HCT116 (cell line): Measurements from ENCODE around the gene PLAC8L1. TPM values are rescaled to one million over a fixed set of nuclear protein-coding genes. Genes with fewer than 3 reads are reported as not detected.

ENCODE experiments used
- ATAC-seq: fragments of 200-7000 bp; cut with Tn5 transposase; 2 replicates; pipeline ENCODE4 v1.9.1; 2020; ENCODE audit warnings: mild to moderate bottlenecking, moderate library complexity
- BruUV-seq: library from RNA; stranded (reverse); fragments of 400-500 nt; replicated peaks from 2 replicates; lab custom pipeline; 2021; lab: Mats Ljungman, UMichigan
- CTCF ChIA-PET: fragments of 300-600 bp; sonication (Branson Sonifier 250); formaldehyde crosslinking; loops from one replicate; lab custom pipeline; 2021; ENCODE audit warnings: antibody characterized with exemption; lab: Charles Lee
- POLR2A ChIA-PET: fragments of 300-600, 350-600 bp; sonication (Branson Sonifier 250); formaldehyde crosslinking; loops from one replicate; lab custom pipeline; 2021; ENCODE audit warnings: antibody characterized with exemption; lab: Charles Lee
- RAD21 ChIA-PET, 2 experiments: fragments of 300-600 bp; sonication (Branson Sonifier 250); formaldehyde crosslinking; loops; one replicate each; lab custom pipeline; 2023; ENCODE audit warnings: low total read pairs in 2 of 2; ENCODE audit not compliant: uncharacterized antibody in 2 of 2, unreplicated experiment in 2 of 2, low non-redundant PET in 1 of 2; lab: Charles Lee
- DNase-seq: peaks from one replicate; pipeline ENCODE4 v3.0.0-alpha.2; 2010; ENCODE audit warnings: low read depth, low spot score
- H2AFZ ChIP-seq: fragments of 200-600 bp; shearing (Covaris generic), sonication (generic); 2 replicates; pipeline ENCODE4 v1.6.1; 2017; ENCODE audit warnings: low read depth, mixed run types, mixed read lengths, antibody characterized with exemption, low read length; ENCODE audit not compliant: poor library complexity, severe bottlenecking
- H3K27ac ChIP-seq: 2 replicates; pipeline ENCODE4 v1.5.1; 2012; ENCODE audit warnings: low read depth, low read length
- H3K27me3 ChIP-seq: fragments of 200-600 bp; sonication (generic); 2 replicates; pipeline ENCODE4 v1.6.1; 2016; ENCODE audit warnings: mixed run types, low read length, mixed read lengths; ENCODE audit not compliant: insufficient read depth
- H3K36me3 ChIP-seq, 2 experiments: fragments of 200-500 bp in 1 of 2; fragments of 200-600 bp in 1 of 2; sonication (Bioruptor generic) in 1 of 2; sonication (generic) in 1 of 2; 2 replicates each; pipeline versions ENCODE4 v1.5.1 to v1.6.1; 2014 to 2016; ENCODE audit warnings: low read length in 2 of 2, inconsistent platforms in 1 of 2, mixed read lengths in 1 of 2, mixed run types in 1 of 2; ENCODE audit not compliant: insufficient read depth in 2 of 2, control insufficient read depth in 1 of 2
- H3K4me1 ChIP-seq, 2 experiments: fragments of 200-600 bp in 1 of 2; sonication (generic) in 1 of 2; 2 replicates each; pipeline versions ENCODE4 v1.5.1 to v1.6.1; 2012 to 2017; ENCODE audit warnings: low read length in 2 of 2, inconsistent platforms in 1 of 2, mild to moderate bottlenecking in 1 of 2, mixed read lengths in 1 of 2, mixed run types in 1 of 2, moderate library complexity in 1 of 2; ENCODE audit not compliant: insufficient read depth in 2 of 2, control insufficient read depth in 1 of 2
- H3K4me2 ChIP-seq: fragments of 200-600 bp; sonication (generic); 2 replicates; pipeline ENCODE4 v1.6.1; 2017; ENCODE audit warnings: mixed run types, low read length, mixed read lengths
- H3K4me3 ChIP-seq, 2 experiments: fragments of 200-600 bp in 1 of 2; sonication (generic) in 1 of 2; replicated peaks in 1 of 2; 2 replicates each; pipeline ENCODE4 v1.5.1; 2011 to 2016; ENCODE audit warnings: low read length in 2 of 2, control low read depth in 1 of 2, low read depth in 1 of 2, mild to moderate bottlenecking in 1 of 2, mixed read lengths in 1 of 2, mixed run types in 1 of 2
- H3K79me2 ChIP-seq: fragments of 200-600 bp; sonication (generic); 2 replicates; pipeline ENCODE4 v1.6.1; 2017; ENCODE audit warnings: mild to moderate bottlenecking, mixed run types, low read length, moderate library complexity, mixed read lengths; ENCODE audit not compliant: insufficient read depth
- H3K9ac ChIP-seq: fragments of 200-600 bp; sonication (generic); 2 replicates; pipeline ENCODE4 v1.6.1; 2016; ENCODE audit warnings: low read length, mixed read lengths
- H3K9me2 ChIP-seq: fragments of 200-600 bp; sonication (generic), shearing (Covaris generic); 2 replicates; pipeline ENCODE4 v1.6.1; 2017; ENCODE audit warnings: mixed run types, mild to moderate bottlenecking, moderate library complexity; ENCODE audit not compliant: insufficient read depth
- H3K9me3 ChIP-seq, 2 experiments: fragments of 200-500 bp in 1 of 2; fragments of 200-600 bp in 1 of 2; sonication (Bioruptor generic) in 1 of 2; sonication (generic) in 1 of 2; 2 replicates each; pipeline ENCODE4 v1.6.1; 2014 to 2017; ENCODE audit warnings: low read length in 2 of 2, mixed read lengths in 2 of 2, inconsistent platforms in 1 of 2, low read depth in 1 of 2, mild to moderate bottlenecking in 1 of 2, mixed run types in 1 of 2, moderate library complexity in 1 of 2; ENCODE audit not compliant: control insufficient read depth in 1 of 2, insufficient read depth in 1 of 2
- H4K20me1 ChIP-seq: fragments of 200-600 bp; sonication (generic), shearing (Covaris generic); 2 replicates; pipeline ENCODE4 v1.6.1; 2017; ENCODE audit warnings: mixed run types, mild to moderate bottlenecking, moderate library complexity; ENCODE audit not compliant: insufficient read depth
- CBX3 ChIP-seq: IDR thresholded peaks from 2 replicates; pipeline ENCODE4 v1.6.1; 2012; ENCODE audit warnings: low read depth
- CEBPB ChIP-seq: IDR thresholded peaks from 2 replicates; pipeline ENCODE4 v1.6.1; 2012; ENCODE audit warnings: low read depth
- EZH2phosphoT487 ChIP-seq: fragments of 200-600 bp; IDR thresholded peaks from 2 replicates; pipeline ENCODE4 v1.6.1; 2018; ENCODE audit warnings: antibody characterized with exemption, borderline replicate concordance
- POLR2AphosphoS5 ChIP-seq: IDR thresholded peaks from 2 replicates; pipeline ENCODE4 v1.6.1; 2011; ENCODE audit warnings: mild to moderate bottlenecking, low read depth, low read length, moderate library complexity
- RAD21 ChIP-seq: IDR thresholded peaks from 2 replicates; pipeline ENCODE4 v1.6.1; 2012; ENCODE audit warnings: low read depth, mild to moderate bottlenecking
- SIN3A ChIP-seq: IDR thresholded peaks from 2 replicates; pipeline ENCODE4 v1.6.1; 2012; ENCODE audit warnings: low read depth
- SP1 ChIP-seq: IDR thresholded peaks from 2 replicates; pipeline ENCODE4 v1.6.1; 2012; ENCODE audit warnings: low read depth
- SRF ChIP-seq: IDR thresholded peaks from 2 replicates; pipeline ENCODE4 v1.6.1; 2012; ENCODE audit warnings: low read depth
- TCF7L2 ChIP-seq: IDR thresholded peaks from 2 replicates; pipeline ENCODE4 v1.7.0; 2011; ENCODE audit warnings: borderline replicate concordance, inconsistent platforms; ENCODE audit not compliant: insufficient read depth, insufficient read length; ENCODE audit errors: extremely low read depth
- YY1 ChIP-seq: IDR thresholded peaks from 2 replicates; pipeline ENCODE4 v1.6.1; 2011; ENCODE audit warnings: low read length, low read depth, moderate library complexity, mild to moderate bottlenecking; ENCODE audit not compliant: insufficient replicate concordance; ENCODE audit errors: extremely low read depth
- intact Hi-C: fragments of 100-400 bp; cut with micrococcal nuclease; formaldehyde crosslinking; loops from 2 replicates; pipeline ENCODE4 v1.10.0; 2022
- total RNA-seq: library from RNA; stranded (reverse); gene quantifications from one replicate; pipeline ENCODE4 v1.2.1, GENCODE V29; 2021; ENCODE audit not compliant: unreplicated experiment
- TF ChIP-seq, protein P1 (sequence below): IDR thresholded peaks from 2 replicates; pipeline ENCODE4 v1.6.1; 2012
- TF ChIP-seq, protein P2 (sequence below): IDR thresholded peaks from 2 replicates; pipeline ENCODE4 v1.6.1; 2011; ENCODE audit warnings: mild to moderate bottlenecking, low read length, moderate library complexity; ENCODE audit not compliant: insufficient replicate concordance; ENCODE audit errors: extremely low read depth

Gene PLAC8L1
- total RNA-seq, 1 experiment from 2014 or later = 2.6 TPM

DNA sequence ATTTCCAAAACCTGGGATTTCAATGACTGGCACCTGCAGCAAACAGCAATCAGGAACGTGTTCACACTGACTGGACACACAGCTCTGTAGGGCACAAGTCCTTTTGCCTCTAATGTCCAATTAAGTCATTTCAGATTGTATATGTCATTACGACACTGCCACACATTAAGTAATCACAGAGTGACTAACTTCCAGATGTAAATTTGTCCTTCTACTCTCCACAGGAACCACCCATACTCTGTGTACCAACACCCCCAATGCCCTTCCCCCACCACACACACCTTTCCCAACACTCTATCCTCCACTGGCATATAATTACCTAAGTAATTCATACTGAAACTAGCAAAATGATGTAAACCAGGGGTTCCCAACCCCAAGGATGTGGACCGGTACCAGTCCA lies 46.6 kb upstream of the PLAC8L1 start:
- DNase-seq = no peak
- H3K9me3 ChIP-seq = no peaks in the 10 kb centered on the region
- H3K36me3 ChIP-seq = peaks cover 58 to 64% of the 10 kb centered on the region in 2 experiments
- ChIA-PET POLR2A (interaction anchor here (1.2 kb wide), 1 partner anchor 51 kb away, joined by 3 read pairs; no protein-coding TSS in a partner anchor), RAD21 (no interaction called here), CTCF (no interaction called here)
- no peaks in the 10 kb centered on the region for H3K27me3 ChIP-seq
- H2AFZ ChIP-seq = no peak overlapping the region
- peaks cover 5% of the 10 kb centered on the region; the same call in 1 of the 2 replicates for H3K79me2 ChIP-seq
- TF ChIP-seq, protein P1, sequence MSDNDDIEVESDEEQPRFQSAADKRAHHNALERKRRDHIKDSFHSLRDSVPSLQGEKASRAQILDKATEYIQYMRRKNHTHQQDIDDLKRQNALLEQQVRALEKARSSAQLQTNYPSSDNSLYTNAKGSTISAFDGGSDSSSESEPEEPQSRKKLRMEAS = no peak
- TF ChIP-seq, protein P2, sequence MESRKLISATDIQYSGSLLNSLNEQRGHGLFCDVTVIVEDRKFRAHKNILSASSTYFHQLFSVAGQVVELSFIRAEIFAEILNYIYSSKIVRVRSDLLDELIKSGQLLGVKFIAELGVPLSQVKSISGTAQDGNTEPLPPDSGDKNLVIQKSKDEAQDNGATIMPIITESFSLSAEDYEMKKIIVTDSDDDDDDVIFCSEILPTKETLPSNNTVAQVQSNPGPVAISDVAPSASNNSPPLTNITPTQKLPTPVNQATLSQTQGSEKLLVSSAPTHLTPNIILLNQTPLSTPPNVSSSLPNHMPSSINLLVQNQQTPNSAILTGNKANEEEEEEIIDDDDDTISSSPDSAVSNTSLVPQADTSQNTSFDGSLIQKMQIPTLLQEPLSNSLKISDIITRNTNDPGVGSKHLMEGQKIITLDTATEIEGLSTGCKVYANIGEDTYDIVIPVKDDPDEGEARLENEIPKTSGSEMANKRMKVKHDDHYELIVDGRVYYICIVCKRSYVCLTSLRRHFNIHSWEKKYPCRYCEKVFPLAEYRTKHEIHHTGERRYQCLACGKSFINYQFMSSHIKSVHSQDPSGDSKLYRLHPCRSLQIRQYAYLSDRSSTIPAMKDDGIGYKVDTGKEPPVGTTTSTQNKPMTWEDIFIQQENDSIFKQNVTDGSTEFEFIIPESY = no peak
- TF ChIP-seq CEBPB = no peak
- no peak for TF ChIP-seq SRF
- TF ChIP-seq CBX3 = no peak
- TF ChIP-seq SIN3A = no peak
- TF ChIP-seq POLR2AphosphoS5 = no peak
- no peak for TF ChIP-seq EZH2phosphoT487
- no peak for TF ChIP-seq TCF7L2
- TF ChIP-seq YY1 = no peak
- no peak for TF ChIP-seq RAD21
- TF ChIP-seq SP1 = no peak
- no peak for ATAC-seq
- BruUV-seq = no TSS peak
- H3K27ac ChIP-seq = no peak overlapping the region
- H3K4me1 ChIP-seq = no peaks in the 10 kb centered on the region
- H3K4me3 ChIP-seq = no peak overlapping the region
- intact Hi-C loops = no loop called here
- H3K9ac ChIP-seq = no peak overlapping the region
- no peaks in the 10 kb centered on the region for H4K20me1 ChIP-seq
- H3K9me2 ChIP-seq = no peaks in the 10 kb centered on the region
- no peak overlapping the region for H3K4me2 ChIP-seq
